Mesodermal cell (in vitro differentiated cells): ENCODE measurements around the gene SKA2.
A peak's percentile ranks its signal among the peaks of the same experiment; 100 is the strongest.
"Not testable (repeated sequence)": the region's sequence is repeated elsewhere in the genome, so short reads cannot be mapped to it uniquely, and the experiment has no call there.

Experiments used
- H3K27ac ChIP-seq: 2 replicates; pipeline ENCODE4 v1.7.0; 2013; ENCODE audit warnings: mild to moderate bottlenecking, low read depth, low read length, moderate library complexity; ENCODE audit not compliant: severe bottlenecking
- H3K36me3 ChIP-seq: 2 replicates; pipeline ENCODE4 v1.7.1; 2013; ENCODE audit warnings: mild to moderate bottlenecking, low read length, moderate library complexity; ENCODE audit not compliant: control insufficient read depth, insufficient read depth
- H3K4me1 ChIP-seq: one replicate; pipeline ENCODE4 v1.7.1; 2013; ENCODE audit warnings: mild to moderate bottlenecking, low read length; ENCODE audit not compliant: insufficient read depth, control insufficient read depth, poor library complexity, severe bottlenecking
- H3K4me3 ChIP-seq: 2 replicates; pipeline ENCODE4 v1.7.0; 2013; ENCODE audit warnings: low read length, control low read depth, mild to moderate bottlenecking; ENCODE audit not compliant: insufficient read depth, poor library complexity, severe bottlenecking; ENCODE audit errors: extremely low read depth
- H3K9me3 ChIP-seq: 2 replicates; pipeline ENCODE4 v1.7.1; 2013; ENCODE audit warnings: mild to moderate bottlenecking, low read length, moderate library complexity; ENCODE audit not compliant: control insufficient read depth
- WGBS, 2 experiments: methylation state at CpG; one replicate each; pipeline ENCODE4 v1.1.5; 2013; ENCODE audit warnings: missing lambda C conversion rate in 2 of 2; ENCODE audit not compliant: insufficient coverage in 2 of 2; 5-methylcytosine and 5-hydroxymethylcytosine counted together

Gene SKA2

GRCh38 chr17:59151591-59151990, 3.4 kb downstream of the SKA2 start:
- H3K4me3 ChIP-seq = peak overlapping the region; percentile 12
- peaks cover 12% of the 10 kb centered on the region for H3K4me1 ChIP-seq
- WGBS, 2 experiments = no CpG with 5 or more reads among the region's 1 CpG
- H3K9me3 ChIP-seq = no peaks in the 10 kb centered on the region
- no peak overlapping the region for H3K27ac ChIP-seq
- H3K36me3 ChIP-seq = peaks cover 30% of the 10 kb centered on the region

GRCh38 chr17:59151006-59151405, 4.0 kb downstream of the SKA2 start:
- Histone ChIP-seq H3K27ac (no peak overlapping the region), H3K9me3 (no peaks in the 10 kb centered on the region), H3K4me3 (no peak overlapping the region), H3K36me3 (peaks cover 34% of the 10 kb centered on the region), H3K4me1 (peaks cover 12% of the 10 kb centered on the region)
- 95 to 100% methylated on average over 3 of the region's 5 CpGs for WGBS, 2 experiments

- H3K27ac ChIP-seq = no peak overlapping the region
- H3K4me1 ChIP-seq = peaks cover 12% of the 10 kb centered on the region
- 93 to 95% methylated on average over 2 to 3 of the region's 5 CpGs for WGBS, 2 experiments
- H3K36me3 ChIP-seq = peaks cover 42% of the 10 kb centered on the region
- H3K4me3 ChIP-seq = no peak overlapping the region
- no peaks in the 10 kb centered on the region for H3K9me3 ChIP-seq
Measured at GRCh38 chr17:59149841-59150511, 5.0 kb downstream of the SKA2 start.

GRCh38 chr17:59149051-59149450, 5.9 kb downstream of the SKA2 start:
- Histone ChIP-seq H3K27ac (no peak overlapping the region), H3K36me3 (peaks cover 50% of the 10 kb centered on the region), H3K4me1 (peaks cover 12% of the 10 kb centered on the region), H3K4me3 (no peak overlapping the region), H3K9me3 (no peaks in the 10 kb centered on the region)
- 88% methylated on average over 2 of the region's 2 CpGs; no CpG with 5 or more reads in 1 of the 2 experiments for WGBS, 2 experiments

GRCh38 chr17:59145571-59146096, 9.4 kb downstream of the SKA2 start:
- WGBS, 2 experiments = 95 to 100% methylated on average over 2 to 4 of the region's 4 CpGs
- H3K4me3 ChIP-seq = no peak overlapping the region

GRCh38 chr17:59141860-59142259, 13.1 kb downstream of the SKA2 start:
- Histone ChIP-seq H3K9me3 (no peaks in the 10 kb centered on the region), H3K4me1 (no peaks in the 10 kb centered on the region), H3K36me3 (peaks cover 50% of the 10 kb centered on the region), H3K27ac (no peak overlapping the region), H3K4me3 (no peak overlapping the region)
- WGBS, 2 experiments = 100% methylated on average over 1 of the region's 1 CpG

More at GRCh38 chr17:59145571-59146096, 9.4 kb downstream of the SKA2 start:
- Histone ChIP-seq H3K36me3 (peaks cover 72% of the 10 kb centered on the region), H3K9me3 (no peaks in the 10 kb centered on the region), H3K27ac (no peak overlapping the region), H3K4me1 (peaks cover 11% of the 10 kb centered on the region)

GRCh38 chr17:59139939-59140338, 15.0 kb downstream of the SKA2 start:
- Histone ChIP-seq H3K9me3 (no peaks in the 10 kb centered on the region), H3K36me3 (peaks cover 41% of the 10 kb centered on the region), H3K4me3 (no peak overlapping the region), H3K4me1 (no peaks in the 10 kb centered on the region), H3K27ac (no peak overlapping the region)
- 85 to 100% methylated on average over 1 to 3 of the region's 4 CpGs for WGBS, 2 experiments

- H3K9me3 ChIP-seq, H3K4me3 ChIP-seq, H3K27ac ChIP-seq, H3K4me1 ChIP-seq: not testable (repeated sequence)
- 85 to 100% methylated on average over 2 to 3 of the region's 10 CpGs for WGBS, 2 experiments
- H3K36me3 ChIP-seq = peaks cover 26% of the 10 kb centered on the region
Measured at GRCh38 chr17:59138339-59138738, 16.6 kb downstream of the SKA2 start.

- WGBS, 2 experiments = no CpG with 5 or more reads among the region's 1 CpG
- Histone ChIP-seq H3K27ac (no peak overlapping the region), H3K4me1 (no peaks in the 10 kb centered on the region), H3K4me3 (no peak overlapping the region), H3K36me3 (peaks cover 45% of the 10 kb centered on the region), H3K9me3 (no peaks in the 10 kb centered on the region)
Measured at GRCh38 chr17:59131131-59131530, 23.9 kb downstream of the SKA2 start.

DNA sequence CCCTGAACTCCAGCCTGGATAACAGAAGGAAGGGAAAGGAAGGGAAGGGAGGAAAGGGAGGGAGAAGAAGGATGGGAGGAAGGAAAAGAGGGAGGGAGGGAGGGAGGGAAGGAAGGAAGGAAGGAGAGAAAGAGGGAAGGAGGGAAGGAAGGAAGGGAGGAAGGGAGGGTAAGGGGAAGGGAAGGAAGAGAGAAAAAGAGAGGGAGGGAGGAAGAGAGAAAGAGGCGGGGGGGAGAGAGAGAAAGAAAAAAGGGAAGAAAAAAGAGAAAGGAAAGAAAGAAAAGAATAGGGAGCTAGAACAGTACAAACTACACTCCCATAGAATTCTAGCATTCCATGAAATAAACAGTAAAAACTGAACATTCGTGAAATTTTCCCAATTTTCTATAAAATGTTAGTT, 25.2 kb downstream of the SKA2 start:
- H3K36me3 ChIP-seq = peaks cover 53% of the 10 kb centered on the region

DNA sequence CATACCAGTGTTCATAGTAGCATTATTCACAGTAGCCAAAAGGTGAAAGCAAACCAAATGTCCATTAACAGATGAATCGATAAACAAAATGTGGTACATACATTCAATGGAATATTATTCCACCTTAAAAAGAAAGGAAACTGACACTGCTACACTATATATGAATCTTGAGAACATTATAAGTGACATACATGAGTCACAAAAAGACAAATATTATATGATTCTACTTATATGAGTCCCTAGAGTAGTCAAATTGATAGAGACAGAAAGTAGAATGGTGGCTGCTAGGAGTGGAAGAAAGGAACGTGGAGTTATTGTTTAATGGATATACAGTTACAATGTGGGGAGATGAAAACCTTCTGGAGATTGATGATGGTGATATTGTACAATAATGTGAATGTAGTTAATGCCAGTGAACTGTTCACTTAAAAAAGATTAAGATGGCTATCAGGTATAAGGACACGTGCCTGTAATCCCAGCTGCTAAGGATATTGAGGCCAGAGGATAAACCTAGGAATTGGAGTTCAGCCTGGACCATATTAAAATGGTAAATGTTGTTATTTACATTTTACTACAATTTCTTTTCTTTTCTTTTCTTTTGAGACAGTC, 28.1 kb downstream of the SKA2 start:
- no peaks in the 10 kb centered on the region for H3K9me3 ChIP-seq
- H3K27ac ChIP-seq = no peak overlapping the region
- no peak overlapping the region for H3K4me3 ChIP-seq
- peaks cover 70% of the 10 kb centered on the region for H3K36me3 ChIP-seq
- WGBS, 2 experiments = 80 to 85% methylated on average over 1 to 2 of the region's 3 CpGs
- H3K4me1 ChIP-seq = no peaks in the 10 kb centered on the region

More for the DNA sequence above, 25.2 kb downstream of the SKA2 start:
- Histone ChIP-seq H3K9me3 (no peaks in the 10 kb centered on the region), H3K27ac (no peak overlapping the region), H3K4me3 (no peak overlapping the region), H3K4me1 (no peaks in the 10 kb centered on the region)
- 80% methylated on average over 1 of the region's 2 CpGs; no CpG with 5 or more reads in 1 of the 2 experiments for WGBS, 2 experiments
